AG10803 (cell line): Measurements from ENCODE around the gene LHFPL2.
"Not testable (repeated sequence)": the region's sequence is repeated elsewhere in the genome, so short reads cannot be mapped to it uniquely, and the experiment has no call there.

Experiments used
- DNase-seq: peaks from one replicate; pipeline ENCODE4 v3.0.0; 2010; ENCODE audit warnings: low read depth
- H3K4me3 ChIP-seq: 2 replicates; pipeline ENCODE4 v1.5.1; 2011; ENCODE audit warnings: mild to moderate bottlenecking, low read length, control low read depth
- TF ChIP-seq, protein P1 (sequence below): conservative IDR thresholded peaks from 2 replicates; pipeline ENCODE4 v1.5.1; 2011; ENCODE audit warnings: mild to moderate bottlenecking, low read length, control low read depth, inconsistent platforms

LHFPL2 gene

DNA sequence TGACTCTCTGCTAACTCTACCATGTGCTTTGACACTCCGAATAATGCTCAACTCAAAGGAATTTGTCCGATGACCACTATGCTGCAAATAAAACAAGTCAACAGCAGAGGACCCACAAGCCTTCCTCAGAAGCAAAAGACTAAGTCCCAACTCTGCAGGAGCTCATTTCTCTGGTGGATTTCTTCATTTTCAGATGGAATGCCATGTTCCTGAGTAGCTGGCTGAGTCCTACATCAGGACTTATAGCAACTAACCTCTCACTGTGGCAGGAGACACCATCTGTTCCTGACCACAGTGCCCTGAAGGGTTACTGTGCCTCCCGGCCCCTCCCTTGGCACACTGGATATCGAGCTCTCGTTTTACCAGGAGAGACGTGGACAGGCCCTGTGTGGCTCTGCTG, 20.8 kb downstream of the LHFPL2 start:
- no peak overlapping the region for H3K4me3 ChIP-seq
- peak; percentile 77 for DNase-seq
- TF ChIP-seq, protein P1, sequence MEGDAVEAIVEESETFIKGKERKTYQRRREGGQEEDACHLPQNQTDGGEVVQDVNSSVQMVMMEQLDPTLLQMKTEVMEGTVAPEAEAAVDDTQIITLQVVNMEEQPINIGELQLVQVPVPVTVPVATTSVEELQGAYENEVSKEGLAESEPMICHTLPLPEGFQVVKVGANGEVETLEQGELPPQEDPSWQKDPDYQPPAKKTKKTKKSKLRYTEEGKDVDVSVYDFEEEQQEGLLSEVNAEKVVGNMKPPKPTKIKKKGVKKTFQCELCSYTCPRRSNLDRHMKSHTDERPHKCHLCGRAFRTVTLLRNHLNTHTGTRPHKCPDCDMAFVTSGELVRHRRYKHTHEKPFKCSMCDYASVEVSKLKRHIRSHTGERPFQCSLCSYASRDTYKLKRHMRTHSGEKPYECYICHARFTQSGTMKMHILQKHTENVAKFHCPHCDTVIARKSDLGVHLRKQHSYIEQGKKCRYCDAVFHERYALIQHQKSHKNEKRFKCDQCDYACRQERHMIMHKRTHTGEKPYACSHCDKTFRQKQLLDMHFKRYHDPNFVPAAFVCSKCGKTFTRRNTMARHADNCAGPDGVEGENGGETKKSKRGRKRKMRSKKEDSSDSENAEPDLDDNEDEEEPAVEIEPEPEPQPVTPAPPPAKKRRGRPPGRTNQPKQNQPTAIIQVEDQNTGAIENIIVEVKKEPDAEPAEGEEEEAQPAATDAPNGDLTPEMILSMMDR = peak; percentile 14

DNA sequence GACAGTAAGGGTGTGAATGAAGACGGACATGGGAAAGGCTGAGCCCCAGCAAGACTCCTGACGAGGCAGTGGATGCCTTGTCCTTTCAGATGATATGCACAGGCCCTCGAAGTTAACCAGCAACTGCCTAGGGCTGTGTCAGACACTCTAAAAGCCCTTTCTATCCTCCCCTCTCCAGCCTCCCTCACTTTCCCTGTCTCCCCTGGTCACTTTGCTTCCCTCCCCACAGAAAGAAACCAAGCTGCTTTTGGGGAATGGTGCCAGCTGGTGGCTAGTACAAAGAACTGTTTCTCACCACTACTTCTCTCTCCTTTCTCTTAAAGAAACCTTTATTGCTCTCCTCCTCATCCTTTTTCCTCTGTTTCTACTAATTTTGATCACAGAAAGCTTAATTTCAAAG, 21.4 kb downstream of the LHFPL2 start:
- TF ChIP-seq, protein P1 = peak; percentile 53
- DNase-seq = peak; percentile 24

DNA sequence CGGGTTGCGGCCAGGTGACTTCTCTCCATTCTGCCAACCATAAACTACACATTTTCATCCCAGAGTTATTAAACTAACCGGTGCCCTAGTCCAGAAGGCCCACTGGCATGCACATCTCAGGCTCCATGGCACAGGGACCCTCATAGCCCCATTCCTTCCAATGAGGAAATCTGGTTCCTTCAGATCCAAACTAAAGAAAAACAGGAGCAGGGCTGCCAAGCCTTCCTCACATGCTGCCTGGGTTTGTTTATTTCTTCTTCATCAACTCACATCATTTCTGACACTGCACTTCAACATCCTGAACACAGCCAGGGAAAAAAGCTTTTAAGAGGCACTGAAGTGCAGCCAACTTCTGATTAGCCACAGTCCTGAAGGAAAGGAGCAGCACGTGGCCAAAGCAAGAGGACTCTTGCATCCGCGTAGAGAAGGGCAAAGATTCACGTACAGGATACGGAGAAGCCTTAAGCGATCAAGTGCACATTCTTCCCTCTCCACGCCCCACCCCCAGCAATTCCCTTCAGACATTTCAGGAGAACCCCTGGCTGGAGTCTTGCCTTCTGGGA, 22.5 kb downstream of the LHFPL2 start:
- TF ChIP-seq, protein P1 = no peak
- H3K4me3 ChIP-seq = no peak overlapping the region
- peak; percentile 36 for DNase-seq

More for the DNA sequence above, 21.4 kb downstream of the LHFPL2 start:
- H3K4me3 ChIP-seq = no peak overlapping the region

DNA sequence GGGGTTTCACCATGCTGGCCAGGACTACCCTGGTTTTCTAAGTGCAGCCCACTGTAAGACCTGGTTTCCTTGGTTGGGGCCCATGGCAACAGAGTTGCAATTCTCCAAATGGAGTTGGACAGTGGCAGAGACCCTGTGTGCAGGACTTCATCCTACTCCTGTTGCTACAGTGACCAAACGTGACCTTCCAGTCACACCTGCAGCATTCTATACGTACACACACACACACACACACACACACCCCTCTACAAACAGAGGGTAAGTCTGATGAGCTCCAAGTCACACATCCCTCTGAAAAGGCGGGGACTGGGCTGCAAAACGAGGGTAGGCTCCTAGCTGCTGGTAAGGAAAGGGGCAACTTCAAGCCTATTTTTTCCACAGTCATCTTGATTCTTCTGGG, 23.6 kb downstream of the LHFPL2 start:
- no peak for DNase-seq
- H3K4me3 ChIP-seq = no peak overlapping the region
- TF ChIP-seq, protein P1 = no peak

DNA sequence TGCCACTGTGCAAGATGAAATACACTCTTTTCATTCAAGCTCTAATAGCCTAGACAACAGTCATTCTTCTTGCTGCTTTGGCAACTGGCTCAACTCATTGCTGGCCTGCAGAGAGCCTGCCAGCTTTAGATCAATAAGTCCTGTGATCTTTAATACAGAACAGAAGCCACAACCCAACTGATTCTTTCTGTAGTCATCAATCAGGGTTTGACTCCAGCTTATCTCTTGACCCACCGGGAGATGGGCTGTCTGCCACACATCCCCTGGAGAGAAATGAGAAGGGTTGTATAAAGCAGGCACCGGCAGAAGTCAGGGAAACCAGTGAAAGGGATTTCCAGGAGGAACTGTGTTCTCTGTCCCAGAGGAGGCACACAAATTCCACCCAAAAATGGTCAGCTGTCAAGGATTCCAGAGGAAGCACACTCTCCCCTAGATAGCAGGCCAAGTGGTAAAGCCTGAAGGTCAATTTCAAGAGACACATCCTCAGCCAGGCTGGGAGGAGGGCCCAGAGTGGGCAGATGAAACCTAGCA, 24.5 kb downstream of the LHFPL2 start:
- H3K4me3 ChIP-seq = no peak overlapping the region
- no peak for DNase-seq
- TF ChIP-seq, protein P1 = no peak

DNA sequence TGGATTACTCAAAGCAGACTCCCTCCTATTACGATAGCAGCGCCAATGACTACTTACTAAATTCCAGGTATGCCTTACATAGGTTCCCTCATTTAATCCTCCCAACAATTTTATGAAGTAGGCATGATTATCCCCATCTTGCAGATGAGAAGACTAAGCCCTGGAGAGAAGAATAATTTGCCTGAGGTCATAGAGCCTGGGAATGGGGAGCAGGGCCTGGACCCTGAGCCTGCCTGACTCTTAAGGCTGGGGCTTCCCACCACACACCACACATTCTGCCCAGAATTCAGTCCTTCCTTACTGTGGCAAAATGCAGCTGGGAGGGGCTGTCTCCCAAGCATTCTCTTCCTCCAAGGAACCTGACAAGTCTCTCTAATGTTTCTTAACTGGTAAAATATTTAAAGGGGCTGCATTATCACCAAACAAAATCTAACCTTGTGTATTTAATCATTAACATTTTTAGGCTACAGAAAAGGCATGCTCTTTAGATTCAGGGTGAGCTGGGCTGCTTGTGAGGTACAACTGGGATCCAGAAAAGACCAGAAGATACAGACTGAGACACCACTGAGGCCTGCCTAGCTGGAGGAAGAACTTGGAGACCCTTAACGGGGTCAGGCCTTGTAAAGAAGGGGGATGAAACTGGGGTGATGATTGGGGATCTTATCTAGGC, 26.1 kb downstream of the LHFPL2 start:
- TF ChIP-seq, protein P1 = no peak
- H3K4me3 ChIP-seq = no peak overlapping the region
- no peak for DNase-seq

DNA sequence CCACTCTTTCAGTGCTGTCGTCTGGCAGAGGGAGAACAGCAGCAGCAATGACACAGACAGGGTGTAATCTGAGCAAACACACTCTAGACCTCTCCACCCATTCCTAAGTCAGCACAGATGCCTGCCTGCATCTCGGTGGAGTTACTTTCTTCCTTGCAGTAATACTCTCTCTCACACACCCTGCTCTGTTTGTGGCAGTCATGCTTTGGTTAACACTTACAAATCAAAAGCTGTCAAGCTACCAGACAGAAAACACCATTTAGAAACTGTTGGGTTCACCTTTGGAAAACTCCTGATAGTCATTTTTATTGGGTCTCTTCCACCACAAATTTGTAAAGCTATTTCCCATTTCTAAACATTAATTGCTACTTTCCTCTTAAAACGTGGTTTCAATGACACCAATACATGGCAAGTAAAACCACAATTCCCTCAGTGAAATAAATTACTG, 27.3 kb downstream of the LHFPL2 start:
- TF ChIP-seq, protein P1 = no peak
- peak; percentile 48 for DNase-seq
- no peak overlapping the region for H3K4me3 ChIP-seq

DNA sequence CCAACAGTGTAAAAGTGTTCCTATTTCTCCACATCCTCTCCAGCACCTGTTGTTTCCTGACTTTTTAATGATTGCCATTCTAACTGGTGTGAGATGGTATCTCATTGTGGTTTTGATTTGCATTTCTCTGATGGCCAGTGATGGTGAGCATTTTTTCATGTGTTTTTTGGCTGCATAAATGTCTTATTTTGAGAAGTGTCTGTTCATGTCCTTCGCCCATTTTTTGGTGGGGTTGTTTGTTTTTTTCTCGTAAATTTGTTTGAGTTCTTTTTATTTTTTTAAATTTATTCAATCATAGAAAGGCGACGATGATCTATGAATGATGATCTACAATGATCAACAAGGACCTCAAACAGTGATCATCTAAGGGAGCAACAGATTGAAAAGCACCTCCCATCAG, 28.5 kb downstream of the LHFPL2 start:
- not testable (repeated sequence) for DNase-seq, H3K4me3 ChIP-seq
